K562 (cell line): ENCODE results near the gene CCDC196. TPM values are rescaled to one million over a fixed set of nuclear protein-coding genes. Genes with fewer than 3 reads are reported as not detected.

ENCODE experiments used
- ATF1 ChIP-seq, 2 experiments: fragments of 450-650 bp in 1 of 2; IDR thresholded peaks; 2 replicates each; pipeline ENCODE4 v1.6.1; 2016; ENCODE audit warnings: missing compliant biosample characterization in 1 of 2, missing genetic modification characterization in 1 of 2
- CAMTA2 ChIP-seq: fragments of 250-450 bp; sonication (Bioruptor Pico); conservative IDR thresholded peaks from 2 replicates; pipeline ENCODE4 v1.5.1; 2022
- CBX1 ChIP-seq: sonication (generic); IDR thresholded peaks from 2 replicates; pipeline ENCODE4 v1.6.1; 2016; ENCODE audit warnings: antibody characterized with exemption, low read depth, mild to moderate bottlenecking
- CTCF ChIP-seq, 3 experiments: IDR thresholded peaks in 2 of 3; conservative IDR thresholded peaks in 1 of 3; 2 replicates each; pipeline ENCODE4 v1.5.1; 2011 to 2012; ENCODE audit warnings: low read length in 3 of 3, mild to moderate bottlenecking in 3 of 3, control low read depth in 2 of 3, improper control_type of control experiment in 1 of 3, inconsistent platforms in 1 of 3, low read depth in 1 of 3, mixed read lengths in 1 of 3, moderate library complexity in 1 of 3; ENCODE audit not compliant: insufficient read depth in 2 of 3
- E2F4 ChIP-seq: sonication (generic); formaldehyde crosslinking; IDR thresholded peaks from 2 replicates; pipeline ENCODE4 v1.8.0; 2022; ENCODE audit warnings: mild to moderate bottlenecking, low read depth, missing genetic modification reagents
- ELK3 ChIP-seq: fragments of 450-650 bp; formaldehyde crosslinking; IDR thresholded peaks from 2 replicates; pipeline ENCODE4 v1.4.0; 2020; ENCODE audit warnings: mild to moderate bottlenecking
- HNRNPUL1 ChIP-seq: fragments of 200-400 bp; formaldehyde crosslinking; IDR thresholded peaks from 2 replicates; pipeline ENCODE4 v1.6.1; 2017; ENCODE audit warnings: low read length
- KLF10 ChIP-seq: fragments of 250-450 bp; sonication (Bioruptor Pico); IDR thresholded peaks from 2 replicates; pipeline ENCODE4 v1.6.1; 2021; ENCODE audit warnings: matching md5 sums
- MAFF ChIP-seq: IDR thresholded peaks from 2 replicates; pipeline ENCODE4 v1.6.1; 2012; ENCODE audit warnings: low read length, improper control_type of control experiment
- NCOA6 ChIP-seq: fragments of 450-650 bp; IDR thresholded peaks from 2 replicates; pipeline ENCODE4 v1.6.1; 2017; ENCODE audit warnings: mild to moderate bottlenecking
- POU5F1 ChIP-seq: fragments of 150-350 bp; IDR thresholded peaks from 2 replicates; pipeline ENCODE4 v1.6.1; 2014; ENCODE audit warnings: borderline replicate concordance, low read length, low read depth, mild to moderate bottlenecking; ENCODE audit not compliant: partially characterized antibody
- PRPF4 ChIP-seq: fragments of 200-400 bp; formaldehyde crosslinking; IDR thresholded peaks from one replicate; pipeline ENCODE4 v1.6.1; 2017; ENCODE audit warnings: low read length, low read depth, mild to moderate bottlenecking; ENCODE audit not compliant: insufficient read depth, poor library complexity, severe bottlenecking
- RFX5 ChIP-seq: IDR thresholded peaks from 2 replicates; pipeline ENCODE4 v1.6.1; 2011; ENCODE audit warnings: low read depth, mild to moderate bottlenecking, improper control_type of control experiment, low read length
- SMAD4 ChIP-seq: fragments of 250-450 bp; sonication (Bioruptor Pico); conservative IDR thresholded peaks from 2 replicates; pipeline ENCODE4 v1.8.0; 2021; ENCODE audit warnings: inconsistent platforms, mild to moderate bottlenecking, moderate library complexity
- SOX6 ChIP-seq: fragments of 450-650 bp; IDR thresholded peaks from 2 replicates; pipeline ENCODE4 v1.6.1; 2014; ENCODE audit warnings: mild to moderate bottlenecking
- TCF7 ChIP-seq: sonication (generic); IDR thresholded peaks from 2 replicates; pipeline ENCODE4 v1.6.1; 2016; ENCODE audit warnings: antibody characterized with exemption, borderline replicate concordance
- ZNF146 ChIP-seq: IDR thresholded peaks from one replicate; pipeline ENCODE4 v1.6.1; 2018; ENCODE audit warnings: missing compliant biosample characterization; ENCODE audit not compliant: unreplicated experiment
- ZNF274 ChIP-seq: IDR thresholded peaks from 2 replicates; pipeline ENCODE4 v1.6.1; 2011; ENCODE audit warnings: low read depth, mild to moderate bottlenecking, low read length, moderate library complexity, borderline replicate concordance
- ZNF76 ChIP-seq: fragments of 250-450 bp; sonication (Bioruptor Pico); IDR thresholded peaks from 2 replicates; pipeline ENCODE4 v1.4.0; 2020; ENCODE audit warnings: mild to moderate bottlenecking, moderate library complexity, borderline replicate concordance
- polyA plus RNA-seq, 8 experiments: library from polyadenylated mRNA; depleted of rRNA in 4 of 8; stranded (reverse) in 5 of 8; unstranded in 3 of 8; fragments of >200 nt; fragmentation: Nextera tagmentation in 2 of 8; fragmentation: Illumina TruSeq in 1 of 8; extraction: Ambion mirVana in 2 of 8; extraction: Trizol in 1 of 8; gene quantifications; 2 replicates each; pipeline versions ENCODE4 v1.2.1 to v1.2.3, GENCODE V29; 2011 to 2014; ENCODE audit warnings: inconsistent platforms in 1 of 8, missing spikeins in 1 of 8
- total RNA-seq, 7 experiments: library from RNA; depleted of rRNA in 6 of 7; stranded (reverse); fragments of >200 nt in 6 of 7; fragmentation: Illumina TruSeq in 2 of 7; extraction: Trizol in 2 of 7; gene quantifications; 2 replicates each; pipeline versions ENCODE4 v1.2.1 to v1.2.3, GENCODE V29; 2011 to 2021; ENCODE audit warnings: low replicate concordance in 1 of 7
- TF ChIP-seq, protein P1 (sequence below): sonication (generic); formaldehyde crosslinking; IDR thresholded peaks from 2 replicates; pipeline ENCODE4 v1.8.1; 2023; ENCODE audit warnings: mild to moderate bottlenecking, missing genetic modification reagents, moderate library complexity
- TF ChIP-seq, protein P2 (sequence below): fragments of 250-450 bp; sonication (Bioruptor Pico); IDR thresholded peaks from 2 replicates; pipeline ENCODE4 v1.8.0; 2022; ENCODE audit warnings: moderate library complexity, mild to moderate bottlenecking, inconsistent platforms

CCDC196 gene
- total and polyA plus RNA-seq, 9 of the 15 experiments (the other 6 are each of a cell fraction or from before 2014, with no cell fraction given), result not detected

DNA sequence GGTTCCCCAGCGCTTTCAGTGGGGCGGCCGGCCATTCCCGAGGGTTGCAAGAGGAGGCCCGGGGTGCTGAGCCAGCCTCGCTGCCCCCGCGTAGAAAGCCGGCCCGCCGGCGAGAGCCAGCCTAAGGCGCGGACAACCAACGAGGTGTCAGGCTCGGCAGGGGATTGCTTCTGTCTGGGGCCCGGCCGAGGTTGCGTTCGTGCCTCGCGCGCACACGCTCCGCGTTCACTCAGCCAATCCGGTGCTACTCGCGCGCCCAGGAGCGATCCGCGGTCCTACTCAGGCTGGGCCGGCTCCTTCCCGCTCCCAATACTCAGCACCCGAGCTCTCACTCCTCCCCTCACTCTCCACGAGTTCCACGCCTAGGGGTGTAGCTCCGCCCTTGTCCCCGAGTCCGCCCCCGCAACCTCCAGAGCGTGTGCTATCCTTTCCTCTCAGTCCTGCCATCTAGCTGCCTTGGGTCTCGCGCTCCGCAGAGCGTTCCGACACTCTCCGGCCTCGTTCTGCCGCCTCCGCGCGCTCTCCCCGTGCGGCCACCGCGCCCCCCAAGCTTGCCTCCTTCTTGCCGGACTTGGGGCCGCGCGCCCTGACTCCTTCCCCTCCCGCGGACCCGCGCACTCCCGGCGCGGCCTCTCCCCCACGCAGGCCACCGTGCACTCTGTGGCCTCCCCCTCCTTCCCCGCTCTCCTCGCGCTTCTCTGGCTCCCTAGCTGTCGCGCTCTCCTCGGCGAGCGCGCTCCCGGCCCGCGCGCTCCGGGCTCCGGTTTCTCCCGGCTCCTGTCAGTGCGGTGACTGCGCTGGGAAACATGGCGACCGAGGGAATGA, 21.8 kb downstream of the CCDC196 start, which contains the start of gene GPHN (continued):
- TF ChIP-seq CTCF (IDR thresholded peaks at IDR 0.05 in 2 of 3, conservative IDR thresholded peaks at IDR 0.05 in 1 of 3; ENCODE audit: insufficient read depth in 2 of 3, low read depth in 1 of 3, low read length in 3 of 3) (no peak; a peak in 1 of 6 replicates), ELK3 (no peak), ZNF76 (CRISPR knock-in tag) (no peak), RFX5 (no peak), CBX1 (no peak), SMAD4 (CRISPR knock-in tag) (no peak), TCF7 (no peak), SOX6 (0 out of 2 replicates have a peak, but pooled peaks have one; percentile 15), HNRNPUL1 (no peak), POU5F1 (no peak), CAMTA2 (CRISPR knock-in tag) (no peak), KLF10 (CRISPR knock-in tag) (no peak), NCOA6 (no peak), PRPF4 (no peak), MAFF (no peak), ZNF146 (CRISPR knock-in tag) (no peak), E2F4 (CRISPR knock-in tag) (peak; percentile 92), ATF1 (CRISPR knock-in tag; IDR thresholded peaks at IDR 0.05) (0 out of 2 replicates have a peak, but pooled peaks have one; percentile 12), ATF1 (tag; IDR thresholded peaks at IDR 0.05) (peak; percentile 76), ZNF274 (no peak)
- TF ChIP-seq, protein P1, sequence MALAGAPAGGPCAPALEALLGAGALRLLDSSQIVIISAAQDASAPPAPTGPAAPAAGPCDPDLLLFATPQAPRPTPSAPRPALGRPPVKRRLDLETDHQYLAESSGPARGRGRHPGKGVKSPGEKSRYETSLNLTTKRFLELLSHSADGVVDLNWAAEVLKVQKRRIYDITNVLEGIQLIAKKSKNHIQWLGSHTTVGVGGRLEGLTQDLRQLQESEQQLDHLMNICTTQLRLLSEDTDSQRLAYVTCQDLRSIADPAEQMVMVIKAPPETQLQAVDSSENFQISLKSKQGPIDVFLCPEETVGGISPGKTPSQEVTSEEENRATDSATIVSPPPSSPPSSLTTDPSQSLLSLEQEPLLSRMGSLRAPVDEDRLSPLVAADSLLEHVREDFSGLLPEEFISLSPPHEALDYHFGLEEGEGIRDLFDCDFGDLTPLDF, result 0 out of 2 replicates have a peak, but pooled peaks have one; percentile 52
- TF ChIP-seq, protein P2, sequence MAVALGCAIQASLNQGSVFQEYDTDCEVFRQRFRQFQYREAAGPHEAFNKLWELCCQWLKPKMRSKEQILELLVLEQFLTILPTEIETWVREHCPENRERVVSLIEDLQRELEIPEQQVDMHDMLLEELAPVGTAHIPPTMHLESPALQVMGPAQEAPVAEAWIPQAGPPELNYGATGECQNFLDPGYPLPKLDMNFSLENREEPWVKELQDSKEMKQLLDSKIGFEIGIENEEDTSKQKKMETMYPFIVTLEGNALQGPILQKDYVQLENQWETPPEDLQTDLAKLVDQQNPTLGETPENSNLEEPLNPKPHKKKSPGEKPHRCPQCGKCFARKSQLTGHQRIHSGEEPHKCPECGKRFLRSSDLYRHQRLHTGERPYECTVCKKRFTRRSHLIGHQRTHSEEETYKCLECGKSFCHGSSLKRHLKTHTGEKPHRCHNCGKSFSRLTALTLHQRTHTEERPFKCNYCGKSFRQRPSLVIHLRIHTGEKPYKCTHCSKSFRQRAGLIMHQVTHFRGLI (CRISPR knock-in tag), result no peak
